ENCODE measurements around the gene NOL4L.
"Not testable (repeated sequence)": the region's sequence is repeated elsewhere in the genome, so short reads cannot be mapped to it uniquely, and the experiment has no call there.

Gene NOL4L

DNA sequence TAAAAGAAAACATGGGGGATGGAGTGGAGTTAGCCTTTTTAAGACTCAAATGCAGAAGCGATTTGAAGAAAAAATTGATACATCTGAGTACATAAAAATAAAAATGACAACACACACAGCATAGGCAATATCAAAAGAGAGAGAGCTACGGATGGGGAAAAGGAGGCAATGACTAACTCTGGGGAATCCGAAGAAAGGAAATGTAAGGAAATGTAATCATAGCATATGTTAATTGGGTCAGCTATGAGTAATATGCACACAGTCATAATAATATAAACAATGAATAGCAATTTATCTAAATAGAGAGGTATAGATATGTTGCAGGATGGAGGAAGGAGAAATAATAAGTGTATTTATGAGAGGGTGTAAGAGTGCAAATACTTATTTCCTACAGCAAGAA lies 83.4 kb downstream of the NOL4L start:
- DNase-seq = no peak

- no peak for DNase-seq
Observed at GRCh38 chr20:32497589-32498224, 87.4 kb downstream of the NOL4L start.

DNA sequence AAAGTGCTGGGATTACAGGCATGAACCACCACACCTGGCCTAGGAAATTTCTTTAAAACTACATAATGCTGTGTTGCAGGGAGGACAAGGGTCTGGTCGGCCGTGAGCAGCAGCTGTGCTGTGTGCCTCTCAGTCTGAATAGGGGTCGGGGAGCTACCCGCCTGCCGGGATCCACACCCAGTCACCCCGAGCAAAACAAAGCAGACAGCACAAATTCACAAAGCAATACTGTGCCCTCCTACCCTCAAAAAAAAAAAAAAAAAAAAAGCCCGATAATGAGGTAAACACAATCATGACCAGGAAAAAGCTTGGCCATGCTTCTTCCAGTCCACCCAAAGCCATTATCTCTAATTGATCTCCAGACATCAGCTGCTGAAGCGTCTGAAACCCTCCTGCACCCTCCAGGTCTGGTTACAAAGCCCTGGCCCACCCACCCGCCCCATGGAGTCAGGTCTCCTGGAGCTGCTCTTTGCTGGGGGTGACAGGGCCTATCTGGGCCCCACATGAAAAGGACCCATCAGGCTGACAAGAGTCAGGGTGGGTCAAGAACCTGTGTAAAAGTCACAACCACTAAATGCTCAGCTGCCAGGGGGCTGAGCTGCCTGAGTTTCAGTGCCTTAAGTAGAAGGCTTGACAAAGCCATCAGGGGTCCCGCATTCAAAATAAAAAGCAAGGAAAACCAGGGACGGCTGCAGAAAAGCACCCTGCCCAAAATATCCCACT lies 88.2 kb downstream of the NOL4L start:
- DNase-seq = no peak

DNA sequence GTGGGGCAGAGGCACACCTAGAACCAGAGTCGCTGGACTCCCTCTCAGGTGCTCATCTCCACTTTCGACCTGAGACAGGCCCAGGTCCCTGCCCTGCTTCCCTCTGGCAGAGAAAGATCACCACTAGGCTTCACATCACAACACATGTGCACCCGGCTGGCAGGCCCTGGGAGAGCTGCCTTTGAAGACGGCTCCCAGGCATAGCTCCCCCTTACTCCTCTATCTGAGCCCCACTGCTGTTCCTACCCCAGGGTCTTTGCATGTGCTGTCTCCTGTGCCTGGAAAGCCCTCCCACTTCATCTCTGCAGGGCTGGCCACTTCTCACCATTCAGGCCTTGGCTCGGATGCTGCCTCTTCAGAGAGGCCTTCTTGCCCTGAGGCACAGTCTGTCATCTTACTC lies 89.2 kb downstream of the NOL4L start:
- no peak for DNase-seq

- DNase-seq = no peak
Observed at GRCh38 chr20:32495217-32495565, 89.9 kb downstream of the NOL4L start.

DNA sequence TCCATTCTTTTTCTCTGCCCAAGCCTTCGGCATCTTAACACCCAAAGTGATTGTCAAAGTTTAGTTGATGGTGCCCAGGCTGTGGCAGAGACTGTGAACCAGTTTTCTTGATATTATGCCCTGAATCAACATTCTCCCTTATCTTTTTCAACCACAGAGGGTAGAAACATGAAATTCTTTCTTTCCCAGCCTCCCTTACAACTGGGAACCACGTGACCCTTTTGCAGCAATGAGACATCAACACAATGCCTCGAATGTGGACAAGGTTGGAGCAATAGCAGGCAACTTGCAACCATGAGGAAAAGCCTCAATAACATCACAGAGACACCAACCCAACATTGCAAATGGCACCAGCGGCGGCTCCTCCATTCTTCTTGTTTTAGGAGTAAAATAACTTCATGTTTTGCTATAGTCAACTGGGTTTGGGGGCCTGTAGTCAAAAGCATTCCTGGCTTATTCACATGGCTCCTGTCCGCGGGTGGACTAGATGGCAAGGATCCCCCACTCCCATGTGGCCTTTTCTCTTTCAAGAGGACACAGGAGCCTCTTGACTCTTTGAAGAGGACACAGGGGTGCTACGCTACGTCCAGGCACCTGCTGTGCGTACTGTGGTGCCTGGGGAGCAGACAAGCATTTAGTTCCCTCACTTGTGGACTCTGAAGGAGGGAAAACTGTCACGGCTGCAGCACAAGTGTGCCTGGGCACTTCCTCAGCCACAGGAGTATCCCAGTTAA lies 90.5 kb downstream of the NOL4L start:
- no peak for DNase-seq

DNA sequence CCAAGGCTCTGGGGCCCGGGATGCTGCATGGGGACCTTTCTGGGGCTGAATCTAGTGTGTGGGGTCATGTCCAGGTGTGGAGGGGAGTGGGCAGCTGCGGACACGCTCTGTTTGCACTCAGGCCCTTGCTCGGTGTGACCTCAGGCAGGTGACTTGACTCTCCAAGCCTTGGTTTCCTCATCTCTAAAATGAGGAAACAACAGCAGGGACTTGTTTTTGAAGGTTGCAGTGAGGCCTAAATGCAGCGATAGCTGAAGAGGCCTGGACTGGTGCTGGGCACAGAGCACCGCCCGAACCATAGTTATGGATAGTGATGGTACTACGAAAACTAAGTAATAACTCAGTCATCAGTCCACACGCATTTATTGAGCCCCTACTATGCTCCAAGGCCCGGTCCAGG lies 91.8 kb downstream of the NOL4L start:
- no peak for DNase-seq

GRCh38 chr20:32491764-32492151 lies 93.4 kb downstream of the NOL4L start:
- not testable (repeated sequence) for DNase-seq

DNA sequence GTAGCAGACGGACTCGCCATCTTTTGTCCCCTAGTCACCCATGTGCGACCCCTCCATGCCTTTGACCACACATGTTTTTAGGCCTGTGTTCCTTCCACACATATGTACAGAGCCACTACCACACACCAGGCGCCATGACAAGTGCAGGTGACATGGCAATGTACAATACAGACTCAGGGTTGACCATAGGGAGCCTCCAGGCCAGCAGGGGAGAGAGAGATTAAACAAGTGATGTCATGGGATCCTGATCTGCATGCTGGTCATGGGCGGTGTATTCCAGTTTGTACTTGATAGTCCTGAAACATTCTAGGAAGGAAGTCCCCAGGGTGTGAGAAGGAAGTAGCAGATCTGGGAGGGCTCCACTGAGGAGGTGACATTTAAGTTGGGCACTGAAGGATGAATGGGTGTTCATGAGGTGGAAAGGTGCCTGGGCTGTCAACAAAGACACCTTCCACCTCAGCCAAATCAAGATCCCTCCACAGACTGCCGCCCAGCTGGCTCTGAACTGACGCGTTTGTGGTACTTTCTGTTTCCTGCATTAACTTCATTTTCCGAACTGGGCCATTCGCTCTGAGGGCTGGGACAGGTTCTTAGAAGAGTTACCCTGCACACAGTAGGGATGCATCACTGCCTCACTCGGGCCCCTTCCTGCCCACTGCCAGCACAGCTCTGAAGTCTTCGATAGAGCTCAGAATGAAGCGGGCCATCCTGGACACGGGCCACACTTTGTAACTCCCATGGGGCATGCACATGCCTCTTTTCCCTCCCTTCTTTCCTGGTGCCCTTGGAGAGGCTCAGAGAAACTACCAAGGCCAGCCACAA lies 94.0 kb downstream of the NOL4L start:
- no peak for DNase-seq

- no peak for DNase-seq
Observed at GRCh38 chr20:32488066-32488838, 96.9 kb downstream of the NOL4L start.

GRCh38 chr20:32487381-32487780 lies 97.8 kb downstream of the NOL4L start:
- no peak for DNase-seq

DNA sequence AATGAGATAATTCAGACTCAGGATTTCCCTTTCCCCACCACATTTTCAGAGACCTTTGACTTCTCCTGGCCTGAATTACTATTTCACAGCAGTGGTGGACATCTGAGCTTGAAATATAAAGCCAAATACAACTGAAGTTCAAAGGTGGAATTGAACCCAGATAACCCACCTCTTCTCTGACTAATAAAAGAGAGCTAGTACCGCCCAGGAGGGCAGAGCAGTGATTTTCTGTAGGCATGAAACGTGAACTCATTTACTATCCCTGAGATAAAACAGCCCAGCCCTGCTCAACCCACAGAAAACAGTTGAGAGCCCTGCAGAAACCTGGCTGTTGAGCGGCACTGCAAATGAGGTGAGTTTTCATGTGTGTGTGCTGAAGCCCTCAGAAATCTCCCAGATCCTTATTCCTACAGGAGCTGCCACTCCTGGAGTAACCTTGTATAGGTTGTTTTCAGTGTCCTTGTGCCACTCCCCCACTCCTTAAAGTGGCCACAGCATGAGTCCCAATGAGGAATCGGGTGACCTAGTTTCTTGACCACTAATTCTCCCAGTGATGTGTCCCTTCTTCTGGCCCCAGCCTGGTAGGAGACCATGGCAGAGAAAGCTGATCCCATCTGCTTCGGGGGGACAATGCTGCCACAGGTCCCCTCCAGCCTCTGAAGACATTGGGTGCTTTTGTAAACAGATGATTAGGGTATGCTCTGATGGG lies 99.2 kb downstream of the NOL4L start:
- DNase-seq = no peak

DNA sequence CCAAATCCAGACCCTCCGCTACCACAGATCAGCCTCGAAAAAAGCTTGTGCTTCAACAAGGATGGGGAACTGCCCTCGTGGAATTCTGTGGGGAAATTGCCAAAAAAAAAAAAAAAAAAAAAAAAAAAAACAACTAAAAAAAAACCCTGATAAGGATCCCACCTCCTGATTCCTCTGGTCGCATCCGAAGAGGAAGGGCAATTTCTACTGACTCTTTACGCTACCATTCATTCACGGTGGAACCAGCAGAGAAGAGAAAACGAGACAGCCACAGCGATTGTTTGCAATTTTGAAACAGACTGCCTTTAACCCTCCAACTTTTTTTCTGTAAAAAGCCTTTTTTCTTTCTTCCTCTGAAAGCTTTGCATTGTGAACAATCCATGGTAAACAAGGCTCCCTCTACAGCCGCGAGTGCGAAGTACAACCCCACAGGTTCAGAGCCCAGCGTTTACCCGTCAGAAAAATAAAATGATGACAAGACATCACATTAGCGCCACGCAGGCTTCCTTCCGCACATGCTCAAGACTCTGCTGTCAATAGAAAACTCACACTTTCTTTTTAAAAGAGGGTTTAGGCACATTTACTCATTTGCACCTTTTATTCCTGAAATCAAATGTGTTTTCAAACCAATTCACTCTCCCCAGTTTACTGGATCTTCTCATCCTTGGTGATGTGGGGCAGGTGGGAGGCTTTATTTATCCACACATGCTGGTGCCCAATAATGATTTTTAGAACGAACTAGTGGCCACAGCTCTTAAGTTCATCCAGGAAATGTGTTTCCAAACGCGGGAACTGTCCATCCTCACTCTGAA lies 100.0 kb downstream of the NOL4L start:
- DNase-seq = peak; percentile 80

DNA sequence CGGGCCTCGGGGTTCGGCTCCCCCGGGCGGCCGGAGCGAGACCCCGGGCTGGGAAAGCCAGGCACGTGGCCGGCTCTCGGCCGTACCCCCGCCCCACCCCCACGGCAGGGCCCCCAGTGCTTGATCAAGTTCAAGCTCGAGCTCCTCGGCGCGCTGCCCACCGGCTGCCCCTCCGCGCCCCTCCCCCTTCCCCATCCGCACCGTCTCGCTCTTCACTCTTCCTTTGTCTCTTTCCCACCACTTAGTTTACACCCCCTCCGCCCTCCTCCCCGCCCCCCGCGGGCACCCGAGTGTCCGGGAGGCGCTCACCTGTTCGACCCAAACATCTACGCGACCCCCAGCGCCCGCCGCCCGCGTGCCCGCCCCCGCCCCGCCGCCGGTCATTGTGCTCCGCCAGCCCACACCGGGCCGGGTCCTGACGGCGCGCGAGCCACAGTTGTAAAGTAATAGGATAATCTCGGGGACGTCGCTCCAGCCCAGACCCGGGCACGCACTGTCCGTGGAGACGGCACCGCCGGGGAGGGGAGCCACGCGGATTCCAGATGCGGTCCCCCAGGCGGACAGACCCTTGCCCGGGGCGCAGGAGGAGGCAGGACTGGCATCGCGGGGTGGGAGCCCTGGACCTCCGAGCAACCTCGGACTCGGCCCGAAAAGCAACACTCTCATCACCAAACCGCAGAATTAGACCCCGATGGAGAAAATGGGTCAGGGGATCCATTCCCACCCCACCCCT lies 100.7 kb downstream of the NOL4L start:
- DNase-seq = peak; percentile 83

GRCh38 chr20:32483351-32484224 lies 101.5 kb downstream of the NOL4L start:
- DNase-seq = peak; percentile 90

DNA sequence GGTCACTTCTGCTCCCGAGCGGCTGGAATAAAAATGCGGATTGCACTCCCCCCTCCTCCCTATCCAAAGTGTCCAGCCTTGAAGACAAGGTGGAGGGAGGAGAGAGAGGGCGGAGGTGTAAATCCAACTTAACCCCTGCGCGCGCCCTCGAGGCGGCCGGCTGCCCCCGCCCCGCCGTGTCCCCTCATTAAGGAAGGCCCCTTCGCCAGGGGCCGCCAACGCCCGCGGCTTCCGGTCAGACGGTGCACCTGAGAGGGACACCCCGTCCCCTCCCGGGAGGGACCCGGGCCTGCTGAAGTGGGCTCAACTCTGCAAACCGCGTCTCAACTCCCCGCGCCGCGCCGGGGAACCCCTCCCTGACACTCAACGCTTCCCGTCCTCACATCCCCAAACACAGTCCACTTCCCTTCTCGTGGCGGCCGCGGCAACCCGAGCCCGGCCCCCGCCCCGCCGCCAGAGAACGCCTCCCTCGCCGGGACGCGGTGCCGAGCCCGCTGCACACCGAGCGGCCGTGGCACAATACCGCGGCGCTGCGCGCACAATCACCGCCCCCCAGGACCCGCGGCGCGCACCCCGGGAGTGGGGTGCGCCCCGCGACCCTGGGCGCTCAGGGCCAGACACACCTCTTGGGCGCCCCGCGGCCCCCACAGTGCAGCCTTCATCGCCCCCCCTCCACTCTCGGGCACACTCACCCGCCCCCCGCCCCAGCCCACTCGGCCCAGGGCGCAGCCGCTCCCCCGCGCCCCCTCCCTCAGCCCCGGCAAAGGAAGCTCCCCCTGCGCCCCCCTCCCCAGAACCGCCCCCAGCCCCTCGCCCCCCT lies 102.5 kb downstream of the NOL4L start:
- no peak for DNase-seq

DNA sequence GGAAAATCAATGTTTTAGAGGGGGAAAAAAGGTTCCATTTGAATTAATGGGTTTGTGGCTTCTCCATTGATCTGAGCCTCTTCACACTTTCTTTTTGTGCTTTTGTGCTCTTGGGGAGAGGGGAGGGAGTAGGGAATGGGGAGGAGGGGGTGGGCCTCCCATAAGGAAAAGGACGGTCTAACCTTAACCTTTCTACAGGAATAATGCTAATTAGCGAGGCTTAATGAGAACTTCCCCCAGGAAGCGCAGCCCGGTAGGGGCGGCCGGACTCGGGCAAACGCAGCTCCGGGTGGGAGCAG lies 103.0 kb downstream of the NOL4L start:
- DNase-seq = no peak
